ENCODE data around the gene PARVA. TPM values are rescaled to one million over a fixed set of nuclear protein-coding genes. Genes with fewer than 3 reads are reported as not detected.

The PARVA gene
- polyA plus RNA-seq, 1 experiment: 142 TPM

DNA sequence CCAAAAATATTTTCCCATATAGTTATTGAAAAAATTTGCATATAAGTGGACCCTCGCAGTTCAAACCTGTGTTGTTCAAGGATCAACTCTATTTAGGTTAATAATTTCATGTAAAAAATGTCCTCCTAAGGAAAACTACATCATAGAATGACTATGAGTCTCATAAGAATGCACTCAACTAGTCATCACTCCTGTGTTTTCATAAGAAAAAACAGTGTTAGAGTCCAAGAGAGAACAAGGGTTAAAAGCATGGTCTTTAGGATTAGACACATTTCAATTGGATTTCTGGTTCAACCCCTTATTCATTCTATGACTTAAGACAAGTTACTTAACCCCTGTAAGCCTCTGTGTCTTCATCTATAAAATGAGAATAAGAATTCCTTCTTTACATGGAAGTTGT lies 5.1 kb downstream of the PARVA start:
- Histone ChIP-seq H3K9me3 (ENCODE audit: control insufficient read depth, insufficient read depth, low read length) (no peaks in the 10 kb centered on the region), H3K27ac (ENCODE audit: low read depth, low read length) (no peak overlapping the region), H3K4me3 (ENCODE audit: low read depth, low read length) (no peak overlapping the region), H3K27me3 (ENCODE audit: control insufficient read depth, insufficient read depth, low read length) (no peaks in the 10 kb centered on the region)
- TF ChIP-seq, protein P1, sequence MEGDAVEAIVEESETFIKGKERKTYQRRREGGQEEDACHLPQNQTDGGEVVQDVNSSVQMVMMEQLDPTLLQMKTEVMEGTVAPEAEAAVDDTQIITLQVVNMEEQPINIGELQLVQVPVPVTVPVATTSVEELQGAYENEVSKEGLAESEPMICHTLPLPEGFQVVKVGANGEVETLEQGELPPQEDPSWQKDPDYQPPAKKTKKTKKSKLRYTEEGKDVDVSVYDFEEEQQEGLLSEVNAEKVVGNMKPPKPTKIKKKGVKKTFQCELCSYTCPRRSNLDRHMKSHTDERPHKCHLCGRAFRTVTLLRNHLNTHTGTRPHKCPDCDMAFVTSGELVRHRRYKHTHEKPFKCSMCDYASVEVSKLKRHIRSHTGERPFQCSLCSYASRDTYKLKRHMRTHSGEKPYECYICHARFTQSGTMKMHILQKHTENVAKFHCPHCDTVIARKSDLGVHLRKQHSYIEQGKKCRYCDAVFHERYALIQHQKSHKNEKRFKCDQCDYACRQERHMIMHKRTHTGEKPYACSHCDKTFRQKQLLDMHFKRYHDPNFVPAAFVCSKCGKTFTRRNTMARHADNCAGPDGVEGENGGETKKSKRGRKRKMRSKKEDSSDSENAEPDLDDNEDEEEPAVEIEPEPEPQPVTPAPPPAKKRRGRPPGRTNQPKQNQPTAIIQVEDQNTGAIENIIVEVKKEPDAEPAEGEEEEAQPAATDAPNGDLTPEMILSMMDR (IDR thresholded peaks at IDR 0.05; ENCODE audit: low read depth, low read length): no peak
- ChIA-PET POLR2A (no interaction called here), CTCF (no interaction called here)
- no peak for DNase-seq (ENCODE audit: low read depth, low spot score)

DNA sequence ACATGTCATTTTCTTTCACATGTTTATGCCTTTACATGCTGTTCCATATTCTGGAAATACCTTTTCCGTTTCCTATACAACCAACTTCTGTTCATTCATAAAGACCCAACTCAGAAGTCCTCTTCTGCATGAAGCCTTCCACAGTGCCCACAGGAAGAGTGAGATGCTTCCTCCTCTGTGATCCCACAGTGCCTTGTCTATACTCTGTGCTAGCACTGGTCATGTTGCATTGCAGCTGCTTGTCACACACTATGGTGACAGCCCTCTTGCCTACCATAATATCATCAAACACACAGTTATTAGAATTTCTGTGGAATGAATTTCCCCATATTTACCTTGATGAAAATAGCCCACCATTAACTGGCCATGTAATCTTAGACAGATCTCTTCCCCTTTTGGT lies 8.9 kb downstream of the PARVA start:
- no peak for DNase-seq (ENCODE audit: low read depth, low spot score)
- TF ChIP-seq, protein P1 (IDR thresholded peaks at IDR 0.05; ENCODE audit: low read depth, low read length): no peak
- Histone ChIP-seq H3K27me3 (ENCODE audit: control insufficient read depth, insufficient read depth, low read length) (no peaks in the 10 kb centered on the region), H3K9me3 (ENCODE audit: control insufficient read depth, insufficient read depth, low read length) (no peaks in the 10 kb centered on the region), H3K27ac (ENCODE audit: low read depth, low read length) (no peak overlapping the region), H3K4me3 (ENCODE audit: low read depth, low read length) (no peak overlapping the region)
- ChIA-PET POLR2A (no interaction called here), CTCF (interaction anchor here (0.5 kb wide), 1 partner anchor 424 kb away, joined by 3 read pairs; no protein-coding TSS in a partner anchor)

DNA sequence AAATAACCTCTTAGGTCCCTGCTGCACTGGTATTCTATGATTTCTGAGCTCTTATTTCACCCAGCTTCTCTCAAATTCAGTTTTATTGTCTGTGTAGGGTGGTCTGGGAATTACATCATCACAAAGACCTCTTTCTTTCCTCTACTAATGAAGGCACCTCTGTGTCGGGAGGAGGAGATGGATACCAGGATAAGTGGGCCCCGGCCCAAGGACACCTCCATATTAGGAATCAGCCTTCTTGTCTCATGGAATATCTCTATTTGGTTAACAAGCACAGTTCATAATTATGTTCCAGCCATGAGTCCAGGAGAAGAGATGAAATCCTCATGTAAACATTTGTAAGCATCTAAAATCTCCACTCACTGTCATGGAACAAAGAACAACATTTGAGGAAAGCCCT lies 9.4 kb downstream of the PARVA start:
- no peak for DNase-seq (ENCODE audit: low read depth, low spot score)
- Histone ChIP-seq H3K4me3 (ENCODE audit: low read depth, low read length) (no peak overlapping the region), H3K9me3 (ENCODE audit: control insufficient read depth, insufficient read depth, low read length) (no peaks in the 10 kb centered on the region), H3K27ac (ENCODE audit: low read depth, low read length) (no peak overlapping the region), H3K27me3 (ENCODE audit: control insufficient read depth, insufficient read depth, low read length) (no peaks in the 10 kb centered on the region)
- ChIA-PET CTCF (no interaction called here), POLR2A (no interaction called here)
- TF ChIP-seq, protein P1 (IDR thresholded peaks at IDR 0.05; ENCODE audit: low read depth, low read length): no peak

DNA sequence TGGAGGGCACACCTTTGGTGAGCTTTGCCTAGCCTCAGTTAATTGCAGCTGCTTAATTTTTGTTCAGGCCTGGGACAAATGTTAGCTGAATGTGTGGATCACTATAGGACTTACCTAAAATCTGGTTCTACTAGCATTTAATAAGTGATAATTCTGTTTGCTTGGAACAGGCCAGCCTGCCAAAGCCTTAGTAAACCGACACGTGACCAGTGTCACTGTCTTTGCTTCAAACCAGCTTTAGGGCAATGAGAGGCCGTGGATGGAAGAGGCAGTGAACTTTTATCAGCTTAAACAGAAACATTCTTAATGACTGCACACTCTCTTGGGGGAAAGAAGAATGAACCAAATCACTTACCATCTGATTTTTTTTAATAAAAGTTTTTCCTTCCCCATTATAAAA lies 10.8 kb downstream of the PARVA start:
- CTCF ChIA-PET: interaction anchor here (0.5 to 1.0 kb wide), 2 partner anchors 500 to 573 kb away, joined by 3 read pairs; no protein-coding TSS in a partner anchor
- Histone ChIP-seq H3K4me3 (ENCODE audit: low read depth, low read length) (no peak overlapping the region), H3K27me3 (ENCODE audit: control insufficient read depth, insufficient read depth, low read length) (no peaks in the 10 kb centered on the region), H3K9me3 (ENCODE audit: control insufficient read depth, insufficient read depth, low read length) (no peaks in the 10 kb centered on the region), H3K27ac (ENCODE audit: low read depth, low read length) (no peak overlapping the region)
- POLR2A ChIA-PET: no interaction called here
- DNase-seq (ENCODE audit: low read depth, low spot score): no peak
- TF ChIP-seq, protein P1 (IDR thresholded peaks at IDR 0.05; ENCODE audit: low read depth, low read length): no peak

DNA sequence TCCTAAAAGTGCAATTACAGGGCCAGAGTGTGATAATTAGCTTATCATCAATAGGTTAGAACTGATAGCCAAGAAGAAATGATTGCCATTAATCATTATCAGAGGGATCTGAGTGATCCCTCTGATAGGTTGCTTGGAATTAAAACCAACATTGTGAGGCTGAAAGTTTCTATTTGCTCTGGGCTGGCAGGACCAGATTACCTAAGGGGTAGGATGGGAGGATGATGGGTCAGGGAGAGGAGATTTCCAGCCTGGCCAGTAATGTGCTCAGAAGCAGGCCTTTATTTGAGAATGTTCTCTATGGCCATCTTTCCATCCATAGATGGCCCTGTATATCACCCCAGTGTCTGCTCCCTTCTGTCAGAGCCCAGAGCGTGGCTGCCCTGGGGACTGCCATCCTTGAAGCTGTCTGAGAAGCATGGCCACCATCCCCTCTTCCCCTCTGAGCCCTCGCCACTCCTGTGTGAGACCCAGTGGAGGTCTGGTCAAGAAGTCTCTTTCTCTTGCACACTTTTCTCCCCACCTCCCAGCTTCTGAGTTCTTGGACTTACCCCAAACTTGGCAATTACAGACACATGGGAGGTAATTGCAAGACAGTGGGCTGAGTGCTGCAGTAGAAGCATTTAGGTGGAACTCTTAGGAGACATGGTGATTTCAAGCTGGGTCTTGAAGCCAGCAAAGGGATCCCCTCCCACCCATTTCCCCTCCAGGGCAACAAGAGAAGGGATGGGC lies 11.7 kb downstream of the PARVA start:
- no peaks in the 10 kb centered on the region; the same call in 1 of the 2 replicates for H3K9me3 ChIP-seq (ENCODE audit: control insufficient read depth, insufficient read depth, low read length)
- no peaks in the 10 kb centered on the region for H3K27me3 ChIP-seq (ENCODE audit: control insufficient read depth, insufficient read depth, low read length)
- no peak overlapping the region for H3K4me3 ChIP-seq (ENCODE audit: low read depth, low read length)
- no peak for DNase-seq (ENCODE audit: low read depth, low spot score)
- H3K27ac ChIP-seq (ENCODE audit: low read depth, low read length): no peak overlapping the region
- TF ChIP-seq, protein P1 (IDR thresholded peaks at IDR 0.05; ENCODE audit: low read depth, low read length): no peak
- CTCF ChIA-PET: interaction anchor here (1.0 kb wide), 1 partner anchor 499 kb away, joined by 3 read pairs; no protein-coding TSS in a partner anchor
- POLR2A ChIA-PET: no interaction called here
